WTC11 (cell line): ENCODE results near the gene PRKN. TPM values are rescaled to one million over a fixed set of nuclear protein-coding genes. Genes with fewer than 3 reads are reported as not detected.

Source experiments
- ATAC-seq: fragments of 200-7000 bp; cut with Tn5 transposase; 2 replicates; pipeline ENCODE4 v1.10.0; 2021; ENCODE audit warnings: mild to moderate bottlenecking, moderate library complexity
- CTCF ChIA-PET: fragments of 300-600 bp; sonication (Branson Sonifier 250); formaldehyde crosslinking; loops from one replicate; lab custom pipeline; 2021; ENCODE audit warnings: antibody characterized with exemption; lab: Charles Lee
- POLR2A ChIA-PET: fragments of 350-600 bp; sonication (Branson Sonifier 250); formaldehyde crosslinking; loops from one replicate; lab custom pipeline; 2021; ENCODE audit warnings: antibody characterized with exemption; lab: Charles Lee
- DNase-seq: peaks from one replicate; pipeline ENCODE4 v3.0.0; 2021; ENCODE audit warnings: low spot score
- H3K27ac Mint-ChIP-seq: 2 replicates; pipeline ENCODE4 v1.8.0; 2021; ENCODE audit warnings: mixed read lengths
- H3K27me3 Mint-ChIP-seq: 2 replicates; pipeline ENCODE4 v1.8.0; 2021; ENCODE audit warnings: low read depth, mild to moderate bottlenecking, moderate library complexity, mixed read lengths
- H3K36me3 Mint-ChIP-seq: 2 replicates; pipeline ENCODE4 v1.8.0; 2021; ENCODE audit warnings: mixed read lengths
- H3K4me1 Mint-ChIP-seq: 2 replicates; pipeline ENCODE4 v1.8.0; 2022; ENCODE audit warnings: mixed read lengths
- H3K4me3 Mint-ChIP-seq: 2 replicates; pipeline ENCODE4 v1.8.0; 2021; ENCODE audit warnings: mild to moderate bottlenecking, moderate library complexity, mixed read lengths
- H3K9me3 Mint-ChIP-seq: 2 replicates; pipeline ENCODE4 v1.8.0; 2021; ENCODE audit warnings: mixed read lengths
- AR ChIP-seq: fragments of 250-450 bp; sonication (Bioruptor Pico); IDR thresholded peaks from 2 replicates; pipeline ENCODE4 v1.9.0; 2021; ENCODE audit warnings: mild to moderate bottlenecking
- ATF6 ChIP-seq: sonication (generic); formaldehyde crosslinking; IDR thresholded peaks from 2 replicates; pipeline ENCODE4 v1.8.1; 2023; ENCODE audit warnings: mild to moderate bottlenecking, missing genetic modification reagents
- ELF4 ChIP-seq: sonication (generic); formaldehyde crosslinking; IDR thresholded peaks from 2 replicates; pipeline ENCODE4 v1.8.1; 2022; ENCODE audit warnings: low read depth, mild to moderate bottlenecking, moderate library complexity, missing genetic modification reagents
- GABPB1 ChIP-seq: sonication (generic); formaldehyde crosslinking; IDR thresholded peaks from 2 replicates; pipeline ENCODE4 v1.8.1; 2023; ENCODE audit warnings: mild to moderate bottlenecking, missing genetic modification reagents
- NFYB ChIP-seq: sonication (generic); formaldehyde crosslinking; conservative IDR thresholded peaks from 2 replicates; pipeline ENCODE4 v1.8.0; 2022; ENCODE audit warnings: low read depth, missing genetic modification reagents
- PRDM15 ChIP-seq: sonication (generic); formaldehyde crosslinking; IDR thresholded peaks from 2 replicates; pipeline ENCODE4 v1.8.0; 2022; ENCODE audit warnings: missing genetic modification reagents
- RELA ChIP-seq: sonication (generic); formaldehyde crosslinking; IDR thresholded peaks from 2 replicates; pipeline ENCODE4 v1.8.1; 2022; ENCODE audit warnings: missing genetic modification reagents, mild to moderate bottlenecking, borderline replicate concordance
- ZBTB21 ChIP-seq: sonication (generic); formaldehyde crosslinking; IDR thresholded peaks from 2 replicates; pipeline ENCODE4 v1.8.1; 2023; ENCODE audit warnings: mild to moderate bottlenecking, missing genetic modification reagents, borderline replicate concordance
- ZNF671 ChIP-seq: fragments of 250-450 bp; sonication (Bioruptor Pico); IDR thresholded peaks from 2 replicates; pipeline ENCODE4 v1.8.0; 2021; ENCODE audit warnings: mild to moderate bottlenecking
- total RNA-seq: library from RNA; stranded (reverse); gene quantifications from 3 replicates; pipeline ENCODE4 v1.2.3, GENCODE V29; 2021
- TF ChIP-seq, protein P1 (sequence below): sonication (generic); formaldehyde crosslinking; IDR thresholded peaks from 2 replicates; pipeline ENCODE4 v1.8.0; 2022; ENCODE audit warnings: mild to moderate bottlenecking, missing genetic modification reagents
- TF ChIP-seq, protein P2 (sequence below): sonication (generic); formaldehyde crosslinking; IDR thresholded peaks from 2 replicates; pipeline ENCODE4 v1.8.1; 2022; ENCODE audit warnings: mild to moderate bottlenecking, moderate library complexity, missing genetic modification reagents
- TF ChIP-seq, protein P3 (sequence below): sonication (generic); formaldehyde crosslinking; IDR thresholded peaks from 2 replicates; pipeline ENCODE4 v1.8.1; 2022; ENCODE audit warnings: mild to moderate bottlenecking, missing genetic modification reagents, moderate library complexity, borderline replicate concordance

PRKN gene
- total RNA-seq, 1 experiment from 2014 or later, result 0.59 TPM

DNA sequence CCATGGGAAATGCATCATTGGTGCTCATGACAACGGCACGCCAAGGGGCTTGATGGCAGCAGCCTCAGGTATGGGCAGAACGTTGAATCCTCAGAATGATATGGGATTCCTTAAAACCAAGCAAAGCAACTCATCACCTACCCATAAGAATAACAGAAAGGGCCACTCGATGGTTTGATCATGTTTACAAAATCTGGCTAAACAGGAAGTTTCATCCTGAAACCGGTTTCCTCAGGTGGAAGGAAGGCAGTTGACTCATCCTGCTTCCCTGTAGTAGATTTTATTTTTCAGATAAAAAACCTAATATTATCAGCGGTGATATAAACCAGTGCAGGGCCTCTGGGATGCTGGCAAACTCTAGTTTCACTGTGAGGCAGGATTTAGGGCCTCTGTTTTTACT, 1316.8 kb downstream of the PRKN start:
- 0 out of 2 replicates have a peak, but pooled peaks cover 3% of the 10 kb centered on the region for H3K27me3 Mint-ChIP-seq
- TF ChIP-seq AR (CRISPR knock-in tag) (no peak), ELF4 (no peak), ZBTB21 (no peak), GABPB1 (no peak), NFYB (CRISPR knock-in tag) (no peak), PRDM15 (CRISPR knock-in tag) (no peak), RELA (CRISPR knock-in tag) (no peak), ZNF671 (CRISPR knock-in tag) (no peak), ATF6 (no peak)
- TF ChIP-seq, protein P1, sequence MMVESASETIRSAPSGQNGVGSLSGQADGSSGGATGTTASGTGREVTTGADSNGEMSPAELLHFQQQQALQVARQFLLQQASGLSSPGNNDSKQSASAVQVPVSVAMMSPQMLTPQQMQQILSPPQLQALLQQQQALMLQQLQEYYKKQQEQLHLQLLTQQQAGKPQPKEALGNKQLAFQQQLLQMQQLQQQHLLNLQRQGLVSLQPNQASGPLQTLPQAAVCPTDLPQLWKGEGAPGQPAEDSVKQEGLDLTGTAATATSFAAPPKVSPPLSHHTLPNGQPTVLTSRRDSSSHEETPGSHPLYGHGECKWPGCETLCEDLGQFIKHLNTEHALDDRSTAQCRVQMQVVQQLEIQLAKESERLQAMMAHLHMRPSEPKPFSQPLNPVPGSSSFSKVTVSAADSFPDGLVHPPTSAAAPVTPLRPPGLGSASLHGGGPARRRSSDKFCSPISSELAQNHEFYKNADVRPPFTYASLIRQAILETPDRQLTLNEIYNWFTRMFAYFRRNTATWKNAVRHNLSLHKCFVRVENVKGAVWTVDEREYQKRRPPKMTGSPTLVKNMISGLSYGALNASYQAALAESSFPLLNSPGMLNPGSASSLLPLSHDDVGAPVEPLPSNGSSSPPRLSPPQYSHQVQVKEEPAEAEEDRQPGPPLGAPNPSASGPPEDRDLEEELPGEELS (CRISPR knock-in tag), result no peak
- TF ChIP-seq, protein P2, sequence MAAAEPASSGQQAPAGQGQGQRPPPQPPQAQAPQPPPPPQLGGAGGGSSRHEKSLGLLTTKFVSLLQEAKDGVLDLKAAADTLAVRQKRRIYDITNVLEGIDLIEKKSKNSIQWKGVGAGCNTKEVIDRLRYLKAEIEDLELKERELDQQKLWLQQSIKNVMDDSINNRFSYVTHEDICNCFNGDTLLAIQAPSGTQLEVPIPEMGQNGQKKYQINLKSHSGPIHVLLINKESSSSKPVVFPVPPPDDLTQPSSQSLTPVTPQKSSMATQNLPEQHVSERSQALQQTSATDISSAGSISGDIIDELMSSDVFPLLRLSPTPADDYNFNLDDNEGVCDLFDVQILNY, result no peak
- TF ChIP-seq, protein P3, sequence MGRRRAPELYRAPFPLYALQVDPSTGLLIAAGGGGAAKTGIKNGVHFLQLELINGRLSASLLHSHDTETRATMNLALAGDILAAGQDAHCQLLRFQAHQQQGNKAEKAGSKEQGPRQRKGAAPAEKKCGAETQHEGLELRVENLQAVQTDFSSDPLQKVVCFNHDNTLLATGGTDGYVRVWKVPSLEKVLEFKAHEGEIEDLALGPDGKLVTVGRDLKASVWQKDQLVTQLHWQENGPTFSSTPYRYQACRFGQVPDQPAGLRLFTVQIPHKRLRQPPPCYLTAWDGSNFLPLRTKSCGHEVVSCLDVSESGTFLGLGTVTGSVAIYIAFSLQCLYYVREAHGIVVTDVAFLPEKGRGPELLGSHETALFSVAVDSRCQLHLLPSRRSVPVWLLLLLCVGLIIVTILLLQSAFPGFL (CRISPR knock-in tag), result no peak
- H3K4me3 Mint-ChIP-seq, result no peak overlapping the region
- DNase-seq, result no peak
- ChIA-PET POLR2A (no interaction called here), CTCF (interaction anchor here (0.6 to 1.2 kb wide), 3 partner anchors 7 to 443 kb away, joined by 3 to 9 read pairs (median 4); no protein-coding TSS in a partner anchor)
- peaks cover 20% of the 10 kb centered on the region for H3K4me1 Mint-ChIP-seq
- H3K27ac Mint-ChIP-seq, result no peak overlapping the region
- H3K9me3 Mint-ChIP-seq, result no peaks in the 10 kb centered on the region; the same call in 1 of the 2 replicates
- no peak for ATAC-seq
- no peaks in the 10 kb centered on the region for H3K36me3 Mint-ChIP-seq
